Lower leg skin (tissue), 3 donors: Measurements from ENCODE around the gene UBTF.

Experiments used
- CTCF ChIP-seq, 3 donors: fragments of 450-650 bp; IDR thresholded peaks; one replicate each; pipeline ENCODE4 v1.5.1; 2016; ENCODE audit warnings: antibody characterized with exemption in 3 of 3, mild to moderate bottlenecking in 3 of 3, moderate library complexity in 2 of 3
- POLR2A ChIP-seq, 2 donors: fragments of 450-650 bp; IDR thresholded peaks; one replicate each; pipeline ENCODE4 v1.6.1; 2016 to 2017; ENCODE audit warnings: antibody characterized with exemption in 2 of 2, mild to moderate bottlenecking in 1 of 2, moderate library complexity in 1 of 2

DNA sequence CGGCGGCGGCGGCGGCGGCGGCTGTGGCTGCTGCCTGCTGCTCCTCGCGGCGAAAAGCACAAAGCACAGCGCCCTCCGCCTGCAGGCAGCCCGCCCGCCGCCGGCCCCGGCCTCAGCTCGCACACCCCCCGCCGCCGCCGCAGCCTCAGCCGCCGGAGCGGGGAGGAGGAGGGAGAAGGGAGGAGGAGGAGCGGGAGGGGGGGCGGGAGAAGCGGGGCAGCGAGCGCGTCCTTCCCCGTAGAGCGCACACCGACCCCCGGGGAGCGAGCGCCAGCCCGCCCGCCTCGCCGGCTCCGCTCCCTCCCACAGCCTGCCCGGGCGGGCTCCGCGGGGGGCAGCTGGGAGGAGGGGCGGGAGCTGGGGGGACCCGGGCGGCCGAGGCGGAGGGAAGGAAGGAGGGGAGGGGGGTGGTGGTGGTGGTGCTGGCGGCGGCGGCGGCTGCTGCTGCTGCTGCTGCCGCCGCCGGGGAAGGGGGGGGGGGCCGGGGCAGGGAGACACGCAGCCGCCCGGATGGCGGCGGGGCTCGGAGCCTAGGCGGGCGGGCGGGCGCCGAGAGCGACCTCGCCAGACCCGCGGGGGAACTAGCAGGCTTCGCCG is at the start of gene UBTF:
- no peak for TF ChIP-seq POLR2A (IDR thresholded peaks at IDR 0.05)
- no peak for TF ChIP-seq CTCF (IDR thresholded peaks at IDR 0.05)
